ENCODE results near the gene ZNF394.
A peak's percentile ranks its signal among the peaks of the same experiment; 100 is the strongest.

The ZNF394 gene

GRCh38 chr7:99472561-99473314 lies 27.3 kb downstream of the ZNF394 start, which contains the start of gene ZNF789:
Gene ZNF789, plus strand, starts transcription at chr7:99472890. Its CDS starts 3,567 bp downstream, at chr7:99476457.
- TF ChIP-seq ZNF274 (IDR thresholded peaks at IDR 0.05; ENCODE audit: low read depth, low read length), result no peak
- H3K4me3 ChIP-seq (ENCODE audit: low read length), result peak within 1 kb of the TSS; percentile 78

- TF ChIP-seq ZNF274 (IDR thresholded peaks at IDR 0.05; ENCODE audit: low read depth, low read length), result no peak
- H3K4me3 ChIP-seq (ENCODE audit: low read length), result no peak overlapping the region
Observed at GRCh38 chr7:99469381-99470065, 30.6 kb downstream of the ZNF394 start.

- TF ChIP-seq ZNF274 (IDR thresholded peaks at IDR 0.05; ENCODE audit: low read depth, low read length), result no peak
- no peak overlapping the region for H3K4me3 ChIP-seq (ENCODE audit: low read length)
Observed at GRCh38 chr7:99468336-99468918, 31.7 kb downstream of the ZNF394 start.

- no peak for TF ChIP-seq ZNF274 (IDR thresholded peaks at IDR 0.05; ENCODE audit: low read depth, low read length)
- peak overlapping the region; percentile 97 for H3K4me3 ChIP-seq (ENCODE audit: low read length)
Observed at GRCh38 chr7:99465421-99465768, 34.7 kb downstream of the ZNF394 start.

GRCh38 chr7:99461221-99461620 lies 38.9 kb downstream of the ZNF394 start:
- no peak overlapping the region for H3K4me3 ChIP-seq (ENCODE audit: low read length)

GRCh38 chr7:99460651-99461050 lies 39.4 kb downstream of the ZNF394 start:
- H3K4me3 ChIP-seq (ENCODE audit: low read length), result no peak overlapping the region
- TF ChIP-seq ZNF274 (IDR thresholded peaks at IDR 0.05; ENCODE audit: low read depth, low read length), result no peak

More at GRCh38 chr7:99461221-99461620, 38.9 kb downstream of the ZNF394 start:
- TF ChIP-seq ZNF274 (IDR thresholded peaks at IDR 0.05; ENCODE audit: low read depth, low read length), result no peak

GRCh38 chr7:99459087-99459486 lies 41.0 kb downstream of the ZNF394 start:
- no peak overlapping the region for H3K4me3 ChIP-seq (ENCODE audit: low read length)
- no peak for TF ChIP-seq ZNF274 (IDR thresholded peaks at IDR 0.05; ENCODE audit: low read depth, low read length)

- H3K4me3 ChIP-seq (ENCODE audit: low read length), result no peak overlapping the region
- no peak for TF ChIP-seq ZNF274 (IDR thresholded peaks at IDR 0.05; ENCODE audit: low read depth, low read length)
Observed at GRCh38 chr7:99457650-99458493, 42.2 kb downstream of the ZNF394 start.

GRCh38 chr7:99457050-99457649 lies 42.9 kb downstream of the ZNF394 start:
- no peak for TF ChIP-seq ZNF274 (IDR thresholded peaks at IDR 0.05; ENCODE audit: low read depth, low read length)
- H3K4me3 ChIP-seq (ENCODE audit: low read length), result no peak overlapping the region

GRCh38 chr7:99456288-99456687 lies 43.8 kb downstream of the ZNF394 start:
- H3K4me3 ChIP-seq (ENCODE audit: low read length), result no peak overlapping the region
- no peak for TF ChIP-seq ZNF274 (IDR thresholded peaks at IDR 0.05; ENCODE audit: low read depth, low read length)

- TF ChIP-seq ZNF274 (IDR thresholded peaks at IDR 0.05; ENCODE audit: low read depth, low read length), result no peak
- H3K4me3 ChIP-seq (ENCODE audit: low read length), result no peak overlapping the region
Observed at GRCh38 chr7:99455874-99456273, 44.2 kb downstream of the ZNF394 start.

GRCh38 chr7:99453105-99453504 lies 47.0 kb downstream of the ZNF394 start:
- no peak overlapping the region for H3K4me3 ChIP-seq (ENCODE audit: low read length)
- TF ChIP-seq ZNF274 (IDR thresholded peaks at IDR 0.05; ENCODE audit: low read depth, low read length), result no peak

- H3K4me3 ChIP-seq (ENCODE audit: low read length), result no peak overlapping the region
- TF ChIP-seq ZNF274 (IDR thresholded peaks at IDR 0.05; ENCODE audit: low read depth, low read length), result no peak
Observed at GRCh38 chr7:99452541-99452940, 47.5 kb downstream of the ZNF394 start.

GRCh38 chr7:99451936-99452335 lies 48.1 kb downstream of the ZNF394 start:
- H3K4me3 ChIP-seq (ENCODE audit: low read length), result no peak overlapping the region
- no peak for TF ChIP-seq ZNF274 (IDR thresholded peaks at IDR 0.05; ENCODE audit: low read depth, low read length)
